Prostate gland (tissue), 2 donors: ENCODE results near the gene ASIC1.

ENCODE experiments used
- CTCF ChIP-seq, 4 experiments: fragments of 200-600 bp in 2 of 4; fragments of 450-650 bp in 2 of 4; sonication (generic) in 2 of 4; IDR thresholded peaks; 1 replicate in 3 of 4; 2 replicates in 1 of 4; pipeline ENCODE4 v1.5.1; 2016 to 2019; ENCODE audit warnings: antibody characterized with exemption in 4 of 4, mild to moderate bottlenecking in 2 of 4, moderate library complexity in 2 of 4
- POLR2A ChIP-seq: fragments of 450-650 bp; IDR thresholded peaks from one replicate; pipeline ENCODE4 v1.6.1; 2016; ENCODE audit warnings: antibody characterized with exemption, mild to moderate bottlenecking

DNA sequence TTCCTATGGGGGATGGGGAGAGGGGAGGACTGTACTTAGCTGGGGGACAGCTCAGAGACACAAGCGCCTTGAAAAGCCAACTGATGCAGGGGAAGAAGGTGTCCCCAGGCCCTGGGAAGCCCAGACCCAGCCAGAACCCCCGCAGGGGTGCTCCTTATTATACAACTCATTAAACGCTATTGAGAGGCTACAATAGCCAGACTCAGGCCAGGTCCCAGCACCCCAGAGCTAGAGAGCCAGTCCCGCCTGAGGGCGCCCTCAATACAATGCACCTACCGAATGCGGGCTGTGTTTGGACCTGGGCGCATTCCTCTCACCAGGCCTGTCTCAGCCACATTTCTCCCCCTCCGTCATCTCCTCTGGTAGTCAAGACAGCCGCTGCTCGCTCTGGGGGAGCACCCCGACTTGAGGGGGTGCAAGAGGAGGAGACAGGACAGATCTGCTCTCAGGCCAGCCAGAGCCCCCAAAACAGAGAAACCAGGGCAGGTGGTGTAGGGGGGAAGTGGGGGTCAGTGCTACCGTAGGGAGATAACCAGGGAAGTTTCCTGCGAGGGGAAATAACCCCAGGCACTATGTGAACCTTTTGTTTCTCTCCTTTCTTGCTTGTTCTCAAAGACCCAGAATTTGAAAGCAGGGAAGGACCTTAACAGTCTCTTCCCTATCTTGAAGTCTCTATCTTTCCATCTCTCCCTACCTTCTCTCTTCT lies 6.1 kb upstream of the ASIC1 start:
- no peak for TF ChIP-seq CTCF (IDR thresholded peaks at IDR 0.05)
- TF ChIP-seq POLR2A, result no peak
